Osteoblast (primary cell): Measurements from ENCODE around the gene SORD. TPM values are rescaled to one million over a fixed set of nuclear protein-coding genes. Genes with fewer than 3 reads are reported as not detected.
A peak's percentile ranks its signal among the peaks of the same experiment; 100 is the strongest.

Source experiments
- DNase-seq: peaks from one replicate; pipeline ENCODE4 v3.0.0; 2011; ENCODE audit warnings: low spot score, mixed read lengths; ENCODE audit not compliant: insufficient read length; ENCODE audit errors: missing footprints
- H2AFZ ChIP-seq: 2 replicates; pipeline ENCODE4 v1.6.0; 2011; ENCODE audit warnings: mild to moderate bottlenecking, low read length
- H3K27ac ChIP-seq: 2 replicates; pipeline ENCODE4 v1.5.1; 2011; ENCODE audit warnings: mild to moderate bottlenecking, low read depth, low read length, moderate library complexity
- H3K27me3 ChIP-seq: 2 replicates; pipeline ENCODE4 v1.6.0; 2012; ENCODE audit warnings: mild to moderate bottlenecking, control low read depth, inconsistent platforms, low read length, moderate library complexity; ENCODE audit not compliant: insufficient read depth
- H3K36me3 ChIP-seq: 2 replicates; pipeline ENCODE4 v1.5.1; 2011; ENCODE audit warnings: mild to moderate bottlenecking, low read length, control low read depth, moderate library complexity; ENCODE audit not compliant: insufficient read depth
- H3K4me1 ChIP-seq: 2 replicates; pipeline ENCODE4 v1.5.1; 2011; ENCODE audit warnings: mild to moderate bottlenecking, low read length, control low read depth, moderate library complexity; ENCODE audit not compliant: insufficient read depth
- H3K4me2 ChIP-seq: 2 replicates; pipeline ENCODE4 v1.6.0; 2011; ENCODE audit warnings: mild to moderate bottlenecking, low read length; ENCODE audit not compliant: insufficient read depth
- H3K4me3 ChIP-seq: fragments of 200-600 bp; sonication (generic); 3 replicates; pipeline ENCODE4 v1.5.1; 2012; ENCODE audit warnings: mild to moderate bottlenecking, low read length, inconsistent platforms; ENCODE audit not compliant: insufficient read depth
- H3K79me2 ChIP-seq: 2 replicates; pipeline ENCODE4 v1.6.0; 2012; ENCODE audit warnings: mild to moderate bottlenecking, low read length, control low read depth, inconsistent platforms; ENCODE audit not compliant: insufficient read depth
- H3K9me3 ChIP-seq: 2 replicates; pipeline ENCODE4 v1.5.1; 2011; ENCODE audit warnings: low read depth, low read length, control low read depth
- H4K20me1 ChIP-seq: 2 replicates; pipeline ENCODE4 v1.6.0; 2012; ENCODE audit warnings: mild to moderate bottlenecking, low read length, control low read depth; ENCODE audit not compliant: insufficient read depth
- total RNA-seq: library from RNA; depleted of rRNA; stranded (reverse); fragments of >200 nt; gene quantifications from 2 replicates; pipeline ENCODE4 v1.2.3, GENCODE V29; 2012
- TF ChIP-seq, protein P1 (sequence below): IDR thresholded peaks from 2 replicates; pipeline ENCODE4 v1.5.1; 2011; ENCODE audit warnings: mild to moderate bottlenecking, low read depth, low read length, moderate library complexity; ENCODE audit errors: extremely low read depth

Gene SORD
- total RNA-seq, 1 donor = 9.8 TPM

DNA sequence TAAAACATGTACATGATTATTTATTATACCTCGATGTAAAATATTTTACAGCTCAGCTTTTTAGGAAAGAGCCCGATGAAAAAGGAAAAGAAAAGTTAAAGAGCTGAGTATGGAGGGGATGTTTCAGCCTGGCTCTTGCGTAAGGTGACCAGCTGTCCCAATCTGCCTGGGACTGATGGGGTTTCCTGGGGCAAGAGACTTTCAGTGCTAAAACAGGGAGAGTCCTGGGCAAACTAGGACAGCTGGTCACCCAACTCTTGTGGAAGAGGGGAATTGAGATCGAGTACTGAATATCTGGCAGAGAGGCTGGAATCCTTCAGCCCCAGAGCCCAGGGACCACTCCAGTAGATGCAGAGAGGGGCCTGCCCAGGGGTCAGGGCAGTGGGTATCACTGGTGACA is 70.0 kb downstream of the SORD start:
- Histone ChIP-seq H3K79me2 (no peaks in the 10 kb centered on the region), H4K20me1 (no peaks in the 10 kb centered on the region), H3K9me3 (no peaks in the 10 kb centered on the region), H3K4me3 (no peak overlapping the region), H3K27ac (no peak overlapping the region), H2AFZ (no peak overlapping the region), H3K4me1 (peaks cover 23% of the 10 kb centered on the region), H3K4me2 (no peak overlapping the region), H3K36me3 (no peaks in the 10 kb centered on the region), H3K27me3 (peaks cover 23% of the 10 kb centered on the region)
- DNase-seq = no peak
- TF ChIP-seq, protein P1, sequence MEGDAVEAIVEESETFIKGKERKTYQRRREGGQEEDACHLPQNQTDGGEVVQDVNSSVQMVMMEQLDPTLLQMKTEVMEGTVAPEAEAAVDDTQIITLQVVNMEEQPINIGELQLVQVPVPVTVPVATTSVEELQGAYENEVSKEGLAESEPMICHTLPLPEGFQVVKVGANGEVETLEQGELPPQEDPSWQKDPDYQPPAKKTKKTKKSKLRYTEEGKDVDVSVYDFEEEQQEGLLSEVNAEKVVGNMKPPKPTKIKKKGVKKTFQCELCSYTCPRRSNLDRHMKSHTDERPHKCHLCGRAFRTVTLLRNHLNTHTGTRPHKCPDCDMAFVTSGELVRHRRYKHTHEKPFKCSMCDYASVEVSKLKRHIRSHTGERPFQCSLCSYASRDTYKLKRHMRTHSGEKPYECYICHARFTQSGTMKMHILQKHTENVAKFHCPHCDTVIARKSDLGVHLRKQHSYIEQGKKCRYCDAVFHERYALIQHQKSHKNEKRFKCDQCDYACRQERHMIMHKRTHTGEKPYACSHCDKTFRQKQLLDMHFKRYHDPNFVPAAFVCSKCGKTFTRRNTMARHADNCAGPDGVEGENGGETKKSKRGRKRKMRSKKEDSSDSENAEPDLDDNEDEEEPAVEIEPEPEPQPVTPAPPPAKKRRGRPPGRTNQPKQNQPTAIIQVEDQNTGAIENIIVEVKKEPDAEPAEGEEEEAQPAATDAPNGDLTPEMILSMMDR = no peak

DNA sequence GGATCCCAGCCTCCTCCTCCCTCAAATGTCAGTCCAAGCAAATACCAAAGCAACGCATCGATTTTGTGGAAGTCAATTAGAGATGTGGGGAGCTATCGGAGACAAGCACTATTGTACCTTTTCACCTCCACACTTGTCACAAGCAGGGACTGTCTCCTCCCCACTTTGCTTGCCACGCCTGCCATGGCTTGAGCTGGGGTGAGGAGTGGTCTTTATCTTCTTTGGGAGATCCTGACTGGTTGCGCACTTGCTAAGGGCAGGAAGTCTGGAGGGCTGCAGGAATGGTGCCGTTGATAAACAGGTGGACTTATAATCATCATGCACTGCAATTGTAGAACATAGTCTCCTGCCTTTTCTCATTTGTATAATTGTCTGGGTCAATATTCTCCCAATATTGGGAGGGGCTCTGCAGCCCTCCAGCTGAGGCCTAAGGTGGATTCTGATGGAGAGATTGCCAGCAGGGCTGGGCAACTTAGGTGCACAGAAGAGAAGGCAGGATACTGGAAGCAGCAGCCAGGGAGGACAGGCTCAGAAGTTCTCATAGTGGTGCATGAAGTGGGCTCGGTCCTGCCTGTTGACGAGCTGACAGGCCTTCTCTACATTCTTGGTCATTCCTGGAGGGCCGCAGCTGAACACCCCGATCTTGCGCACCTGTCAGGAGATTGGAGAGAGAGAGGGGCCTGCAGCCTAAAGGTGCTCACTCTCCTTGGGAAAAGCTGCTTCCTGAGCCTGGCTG is 70.8 kb downstream of the SORD start:
- TF ChIP-seq, protein P1 = no peak
- no peaks in the 10 kb centered on the region for H4K20me1 ChIP-seq
- no peaks in the 10 kb centered on the region for H3K36me3 ChIP-seq
- no peak overlapping the region for H2AFZ ChIP-seq
- peak; percentile 46 for DNase-seq
- H3K4me1 ChIP-seq = peaks cover 19% of the 10 kb centered on the region
- H3K4me2 ChIP-seq = no peak overlapping the region
- peaks cover 23% of the 10 kb centered on the region for H3K27me3 ChIP-seq
- no peaks in the 10 kb centered on the region for H3K79me2 ChIP-seq
- H3K27ac ChIP-seq = no peak overlapping the region
- H3K4me3 ChIP-seq = no peak overlapping the region
- H3K9me3 ChIP-seq = no peaks in the 10 kb centered on the region

DNA sequence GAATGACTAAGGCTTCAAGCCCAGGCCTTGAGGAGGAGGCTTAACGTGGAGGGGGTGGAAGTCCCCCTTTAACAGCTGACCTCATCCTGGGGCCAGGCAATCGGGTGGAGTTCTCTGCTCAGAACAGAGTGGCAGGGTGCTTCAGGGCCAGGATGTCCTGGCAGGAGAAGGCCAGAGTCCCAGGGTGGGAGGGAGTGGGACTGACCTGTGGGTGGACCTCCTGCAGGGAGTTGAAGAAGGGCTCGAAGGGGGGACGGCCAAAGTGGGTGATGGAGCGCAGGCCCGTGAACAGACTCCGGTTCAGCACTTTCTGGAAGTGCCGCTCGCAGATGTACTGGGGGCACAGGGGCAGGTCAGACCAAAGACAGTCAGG is 71.3 kb downstream of the SORD start:
- H2AFZ ChIP-seq = no peak overlapping the region
- no peak overlapping the region for H3K27ac ChIP-seq
- no peaks in the 10 kb centered on the region for H3K36me3 ChIP-seq
- no peaks in the 10 kb centered on the region for H4K20me1 ChIP-seq
- TF ChIP-seq, protein P1 = no peak
- peaks cover 14% of the 10 kb centered on the region for H3K4me1 ChIP-seq
- H3K79me2 ChIP-seq = no peaks in the 10 kb centered on the region
- H3K9me3 ChIP-seq = no peaks in the 10 kb centered on the region
- no peak overlapping the region for H3K4me3 ChIP-seq
- H3K27me3 ChIP-seq = peaks cover 23% of the 10 kb centered on the region
- peak; percentile 59 for DNase-seq
- H3K4me2 ChIP-seq = no peak overlapping the region

DNA sequence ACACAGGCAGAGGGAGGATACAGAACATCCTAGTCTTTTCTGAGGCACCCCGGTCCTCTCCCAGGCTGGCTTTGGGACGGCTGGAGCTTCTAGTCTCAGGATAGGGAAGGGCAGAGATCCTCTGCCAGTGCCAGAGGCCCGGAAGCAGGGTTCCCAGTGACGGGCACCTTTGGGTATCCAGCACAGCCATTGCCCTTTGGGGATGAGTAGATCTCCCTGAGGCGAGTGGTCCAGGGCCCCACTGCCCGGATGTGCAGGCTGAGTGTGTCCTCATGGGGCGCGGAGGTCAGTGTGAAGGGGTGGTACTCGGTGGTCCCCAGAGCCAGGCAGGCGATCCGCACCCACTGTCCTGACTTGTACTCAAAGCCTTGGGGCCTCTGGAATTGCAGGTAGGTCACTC is 72.7 kb downstream of the SORD start:
- peaks cover 11% of the 10 kb centered on the region for H3K4me1 ChIP-seq
- H3K9me3 ChIP-seq = no peaks in the 10 kb centered on the region
- no peak overlapping the region for H3K4me3 ChIP-seq
- TF ChIP-seq, protein P1 = no peak
- no peaks in the 10 kb centered on the region for H3K79me2 ChIP-seq
- H4K20me1 ChIP-seq = no peaks in the 10 kb centered on the region
- peak; percentile 32 for DNase-seq
- no peaks in the 10 kb centered on the region for H3K36me3 ChIP-seq
- no peak overlapping the region for H2AFZ ChIP-seq
- H3K4me2 ChIP-seq = no peak overlapping the region
- no peak overlapping the region for H3K27ac ChIP-seq
- peaks cover 21% of the 10 kb centered on the region for H3K27me3 ChIP-seq
